Mucosa of stomach (tissue), 1 donor: ENCODE data around the gene KLC1.
"Not testable (repeated sequence)": the region's sequence is repeated elsewhere in the genome, so short reads cannot be mapped to it uniquely, and the experiment has no call there.

Experiments used
- H3K27me3 ChIP-seq: one replicate; pipeline ENCODE4 v1.7.0; 2013; ENCODE audit warnings: mild to moderate bottlenecking, low read length; ENCODE audit not compliant: control insufficient read depth, insufficient read depth
- H3K36me3 ChIP-seq: one replicate; pipeline ENCODE4 v1.7.0; 2013; ENCODE audit warnings: low read length; ENCODE audit not compliant: control insufficient read depth, insufficient read depth
- H3K4me1 ChIP-seq: one replicate; pipeline ENCODE4 v1.7.0; 2013; ENCODE audit warnings: mild to moderate bottlenecking, low read length; ENCODE audit not compliant: control insufficient read depth, insufficient read depth
- H3K4me3 ChIP-seq: one replicate; pipeline ENCODE4 v1.7.0; 2013; ENCODE audit warnings: low read length
- H3K9ac ChIP-seq: one replicate; pipeline ENCODE4 v1.7.0; 2013; ENCODE audit warnings: mild to moderate bottlenecking, low read length, moderate library complexity
- H3K9me3 ChIP-seq: one replicate; pipeline ENCODE4 v1.7.0; 2013; ENCODE audit warnings: mild to moderate bottlenecking, low read length, moderate library complexity; ENCODE audit not compliant: control insufficient read depth
- donor health status: Pancreatic carcinoma.

Gene KLC1

DNA sequence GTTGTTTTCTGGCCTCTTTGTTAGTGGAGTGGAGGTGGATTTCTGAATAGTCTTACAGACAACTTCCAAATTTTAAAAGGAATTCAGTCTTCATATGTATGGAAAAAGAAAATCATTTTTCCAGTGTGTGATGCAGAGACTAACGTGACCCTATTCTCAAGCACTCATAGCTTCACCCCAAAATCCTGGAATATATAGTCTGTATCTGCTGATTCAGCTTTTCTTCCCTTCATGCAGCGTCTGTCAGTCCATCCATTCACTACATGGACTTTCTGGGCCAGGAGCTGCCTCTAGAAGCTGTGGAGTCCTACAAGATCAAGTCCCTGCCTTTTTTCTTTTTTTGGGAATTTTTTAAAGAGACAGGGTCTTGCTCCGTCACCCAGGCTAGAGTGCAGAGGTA lies 23.8 kb downstream of the KLC1 start:
- H3K36me3 ChIP-seq = peaks cover 9% of the 10 kb centered on the region
- no peaks in the 10 kb centered on the region for H3K9me3 ChIP-seq
- H3K27me3 ChIP-seq = no peaks in the 10 kb centered on the region
- H3K9ac ChIP-seq = no peak overlapping the region
- peaks cover 10% of the 10 kb centered on the region for H3K4me1 ChIP-seq
- H3K4me3 ChIP-seq = no peak overlapping the region

DNA sequence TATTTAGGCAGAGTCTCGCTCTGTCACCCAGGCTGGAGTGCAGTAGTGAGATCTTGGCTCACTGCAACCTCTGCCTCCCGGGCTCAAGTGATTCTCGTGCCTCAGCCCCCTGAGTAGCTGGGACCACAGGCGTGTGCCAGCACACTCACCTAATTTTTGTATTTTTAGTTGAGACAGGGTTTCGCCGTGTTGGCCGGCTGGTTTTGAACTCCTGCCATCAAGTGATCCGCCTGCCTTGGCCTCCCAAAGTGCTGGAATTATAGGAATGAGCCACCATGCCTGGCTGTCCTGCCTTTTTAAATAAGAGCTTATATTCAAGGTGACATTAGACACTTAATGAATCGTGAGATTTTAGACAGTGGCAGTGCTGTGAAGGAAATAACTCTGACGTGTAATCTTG lies 24.3 kb downstream of the KLC1 start:
- not testable (repeated sequence) for H3K36me3 ChIP-seq, H3K27me3 ChIP-seq, H3K9me3 ChIP-seq, H3K9ac ChIP-seq, H3K4me3 ChIP-seq
- H3K4me1 ChIP-seq = peaks cover 10% of the 10 kb centered on the region

DNA sequence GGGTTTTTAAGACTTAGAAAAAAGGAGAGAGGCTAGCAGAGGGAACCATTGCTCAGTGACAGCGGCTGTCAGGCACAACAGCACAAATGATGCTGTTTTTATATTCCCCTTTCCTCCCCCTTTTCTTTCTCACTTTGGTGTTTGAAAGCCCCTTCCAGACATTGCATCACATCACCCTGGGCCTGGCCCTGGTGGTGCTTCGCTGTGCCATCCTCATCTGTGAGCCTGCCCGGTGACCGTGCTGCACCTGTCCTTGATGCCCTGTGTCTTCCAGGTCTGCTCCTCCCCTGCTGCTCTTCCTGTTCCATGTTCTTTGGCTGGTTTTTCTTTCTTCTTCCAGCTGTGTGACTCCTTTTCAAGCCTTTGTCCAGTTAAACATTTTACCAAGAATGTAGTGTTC lies 24.8 kb downstream of the KLC1 start:
- Histone ChIP-seq H3K4me3 (no peak overlapping the region), H3K27me3 (no peaks in the 10 kb centered on the region), H3K36me3 (peaks cover 9% of the 10 kb centered on the region), H3K9ac (no peak overlapping the region), H3K9me3 (no peaks in the 10 kb centered on the region), H3K4me1 (peaks cover 10% of the 10 kb centered on the region)

DNA sequence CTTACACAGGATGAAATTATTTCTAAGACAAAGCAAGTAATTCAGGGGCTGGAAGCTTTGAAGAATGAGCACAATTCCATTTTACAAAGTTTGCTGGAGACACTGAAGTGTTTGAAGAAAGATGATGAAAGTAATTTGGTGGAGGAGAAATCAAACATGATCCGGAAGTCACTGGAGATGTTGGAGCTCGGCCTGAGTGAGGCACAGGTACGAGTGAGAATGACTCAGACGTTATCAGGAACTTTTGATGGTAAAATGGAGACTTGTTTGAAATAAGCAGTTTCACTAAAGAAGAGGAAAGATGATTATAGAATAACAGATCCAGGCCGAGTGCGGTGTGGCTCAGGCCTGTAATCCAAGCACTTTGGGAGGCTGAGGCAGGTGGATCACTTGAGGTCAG lies 25.6 kb downstream of the KLC1 start:
- Histone ChIP-seq H3K4me3 (no peak overlapping the region), H3K4me1 (peaks cover 10% of the 10 kb centered on the region), H3K36me3 (peaks cover 12% of the 10 kb centered on the region), H3K27me3 (no peaks in the 10 kb centered on the region), H3K9me3 (no peaks in the 10 kb centered on the region), H3K9ac (no peak overlapping the region)

DNA sequence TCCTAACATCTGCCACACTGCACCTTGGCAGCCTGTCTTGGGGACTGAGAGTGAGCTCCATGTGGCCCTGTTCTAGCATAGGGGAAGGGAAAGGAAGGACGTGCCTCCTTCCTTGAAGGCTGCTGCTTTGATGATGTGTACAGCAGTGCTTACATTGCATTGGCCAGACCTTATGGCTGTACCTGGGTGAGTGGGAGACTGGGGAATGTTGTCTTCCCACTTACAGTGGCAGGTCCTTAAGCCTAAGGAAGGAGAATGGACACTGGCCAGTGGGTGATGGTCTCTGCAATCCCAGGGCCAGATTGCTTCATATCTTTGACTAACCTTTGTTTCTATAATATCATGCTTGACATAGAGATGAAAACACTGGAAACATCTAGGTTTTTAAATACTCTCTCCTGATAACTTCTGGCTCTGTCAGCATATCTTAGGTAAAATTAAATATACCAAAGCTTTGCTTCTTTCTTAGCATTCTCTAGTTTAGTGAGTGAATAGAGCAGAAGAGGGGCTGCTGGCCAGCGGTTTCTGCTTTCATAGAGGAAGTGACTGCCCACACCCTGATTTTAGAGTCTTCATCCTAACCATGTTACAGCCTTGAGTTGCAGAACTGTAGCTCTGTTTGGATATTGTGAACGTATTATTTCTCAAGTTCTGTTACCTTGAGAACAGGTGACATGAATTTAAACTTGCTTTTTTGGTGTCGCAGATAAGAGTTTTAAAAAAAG lies 27.2 kb downstream of the KLC1 start:
- Histone ChIP-seq H3K4me3 (no peak overlapping the region), H3K36me3 (peaks cover 16% of the 10 kb centered on the region), H3K9ac (no peak overlapping the region), H3K27me3 (no peaks in the 10 kb centered on the region), H3K9me3 (no peaks in the 10 kb centered on the region), H3K4me1 (peaks cover 10% of the 10 kb centered on the region)

- peaks cover 16% of the 10 kb centered on the region for H3K36me3 ChIP-seq
These were observed 27.7 kb downstream of the KLC1 start for GRCh38 chr14:103656756-103657133.

DNA sequence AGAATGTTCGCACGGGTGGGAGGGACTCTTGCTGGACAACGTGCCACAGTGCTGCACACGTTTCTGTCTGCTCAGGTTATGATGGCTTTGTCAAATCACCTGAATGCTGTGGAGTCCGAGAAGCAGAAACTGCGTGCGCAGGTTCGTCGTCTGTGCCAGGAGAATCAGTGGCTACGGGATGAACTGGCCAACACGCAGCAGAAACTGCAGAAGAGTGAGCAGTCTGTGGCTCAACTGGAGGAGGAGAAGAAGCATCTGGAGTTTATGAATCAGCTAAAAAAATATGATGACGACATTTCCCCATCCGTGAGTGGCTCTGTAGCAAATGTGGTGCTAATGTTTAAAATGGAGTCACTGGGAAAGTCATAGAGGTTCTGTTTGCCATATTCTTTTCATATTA lies 28.5 kb downstream of the KLC1 start:
- peaks cover 19% of the 10 kb centered on the region for H3K36me3 ChIP-seq

More at GRCh38 chr14:103656756-103657133, 27.7 kb downstream of the KLC1 start:
- no peaks in the 10 kb centered on the region for H3K27me3 ChIP-seq
- no peak overlapping the region for H3K4me3 ChIP-seq
- H3K9me3 ChIP-seq = no peaks in the 10 kb centered on the region
- no peak overlapping the region for H3K9ac ChIP-seq
- H3K4me1 ChIP-seq = peaks cover 10% of the 10 kb centered on the region

GRCh38 chr14:103659631-103660030 lies 30.6 kb downstream of the KLC1 start:
- H3K9me3 ChIP-seq = no peaks in the 10 kb centered on the region
- no peak overlapping the region for H3K9ac ChIP-seq
- no peaks in the 10 kb centered on the region for H3K27me3 ChIP-seq
- H3K4me1 ChIP-seq = peaks cover 4% of the 10 kb centered on the region
- H3K36me3 ChIP-seq = peaks cover 19% of the 10 kb centered on the region
- no peak overlapping the region for H3K4me3 ChIP-seq

More for the DNA sequence above, 28.5 kb downstream of the KLC1 start:
- no peak overlapping the region for H3K9ac ChIP-seq
- H3K27me3 ChIP-seq = no peaks in the 10 kb centered on the region
- peaks cover 10% of the 10 kb centered on the region for H3K4me1 ChIP-seq
- H3K4me3 ChIP-seq = no peak overlapping the region
- no peaks in the 10 kb centered on the region for H3K9me3 ChIP-seq

DNA sequence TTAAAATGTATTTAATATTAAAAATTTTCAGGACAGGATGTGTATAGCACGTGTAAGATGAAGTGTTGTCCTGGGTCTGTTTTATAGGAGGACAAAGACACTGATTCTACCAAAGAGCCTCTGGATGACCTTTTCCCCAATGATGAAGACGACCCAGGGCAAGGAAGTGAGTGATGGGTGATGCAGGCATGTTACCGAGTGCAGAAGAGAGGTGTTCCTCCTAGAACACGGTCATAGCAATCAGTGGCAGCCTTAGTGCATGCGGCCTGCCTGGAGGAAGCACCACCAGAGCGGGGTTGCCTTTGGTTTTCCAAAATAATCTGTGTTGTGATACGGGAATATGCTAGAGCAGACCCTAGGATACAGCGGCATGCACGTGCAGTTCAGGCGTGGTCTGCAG lies 33.0 kb downstream of the KLC1 start:
- H3K4me1 ChIP-seq = no peaks in the 10 kb centered on the region
- H3K27me3 ChIP-seq = no peaks in the 10 kb centered on the region
- no peak overlapping the region for H3K4me3 ChIP-seq
- peaks cover 12% of the 10 kb centered on the region for H3K36me3 ChIP-seq
- no peak overlapping the region for H3K9ac ChIP-seq
- no peaks in the 10 kb centered on the region for H3K9me3 ChIP-seq

- H3K4me1 ChIP-seq = no peaks in the 10 kb centered on the region
- peaks cover 11% of the 10 kb centered on the region for H3K36me3 ChIP-seq
- H3K9me3 ChIP-seq = no peaks in the 10 kb centered on the region
- H3K27me3 ChIP-seq = no peaks in the 10 kb centered on the region
- no peak overlapping the region for H3K9ac ChIP-seq
- no peak overlapping the region for H3K4me3 ChIP-seq
These were observed 33.6 kb downstream of the KLC1 start for GRCh38 chr14:103662591-103662990.

DNA sequence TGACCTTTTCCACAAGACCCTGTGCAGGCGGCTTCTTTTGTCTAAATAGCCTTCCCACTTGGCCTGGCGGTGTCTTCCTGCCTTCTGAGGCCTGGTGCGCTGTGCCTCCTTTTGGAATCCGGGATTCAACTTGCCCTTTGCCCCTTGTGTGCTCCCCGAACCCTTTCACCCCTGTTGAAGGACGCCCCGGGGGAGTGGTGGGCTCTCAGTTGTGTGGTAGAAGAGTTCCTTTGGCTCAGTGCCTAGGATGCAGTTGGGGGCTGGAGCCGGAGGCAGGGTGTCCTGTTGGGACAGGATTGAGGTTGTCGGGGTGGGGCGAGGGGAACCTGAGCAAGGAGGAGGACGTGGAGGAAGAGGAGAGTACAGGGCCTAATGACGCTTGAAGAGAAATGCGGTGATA lies 34.5 kb downstream of the KLC1 start:
- Histone ChIP-seq H3K9me3 (no peaks in the 10 kb centered on the region), H3K27me3 (no peaks in the 10 kb centered on the region), H3K4me3 (no peak overlapping the region), H3K36me3 (peaks cover 11% of the 10 kb centered on the region), H3K9ac (no peak overlapping the region), H3K4me1 (no peaks in the 10 kb centered on the region)

DNA sequence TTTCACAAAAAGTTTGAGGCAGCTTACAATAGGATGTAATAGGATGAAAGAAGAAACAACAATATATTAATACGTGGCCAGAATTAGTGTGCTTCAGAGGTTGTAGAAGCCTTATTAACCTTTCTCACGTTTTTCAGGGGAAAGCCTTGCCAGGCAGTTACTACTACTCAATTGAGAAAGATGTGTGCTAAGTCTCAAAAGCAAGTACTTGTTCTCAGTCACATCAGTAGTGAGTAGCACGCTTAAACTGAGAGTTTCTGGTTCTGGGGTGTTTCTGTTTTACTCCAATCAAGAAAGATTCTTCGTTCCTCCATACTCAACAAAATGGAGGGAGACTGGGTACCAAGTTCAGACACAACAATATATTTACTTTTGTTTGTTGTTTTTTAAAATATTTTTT lies 38.7 kb downstream of the KLC1 start:
- no peaks in the 10 kb centered on the region for H3K27me3 ChIP-seq
- no peaks in the 10 kb centered on the region for H3K9me3 ChIP-seq
- no peak overlapping the region for H3K9ac ChIP-seq
- no peaks in the 10 kb centered on the region for H3K36me3 ChIP-seq
- H3K4me3 ChIP-seq = no peak overlapping the region
- no peaks in the 10 kb centered on the region for H3K4me1 ChIP-seq

DNA sequence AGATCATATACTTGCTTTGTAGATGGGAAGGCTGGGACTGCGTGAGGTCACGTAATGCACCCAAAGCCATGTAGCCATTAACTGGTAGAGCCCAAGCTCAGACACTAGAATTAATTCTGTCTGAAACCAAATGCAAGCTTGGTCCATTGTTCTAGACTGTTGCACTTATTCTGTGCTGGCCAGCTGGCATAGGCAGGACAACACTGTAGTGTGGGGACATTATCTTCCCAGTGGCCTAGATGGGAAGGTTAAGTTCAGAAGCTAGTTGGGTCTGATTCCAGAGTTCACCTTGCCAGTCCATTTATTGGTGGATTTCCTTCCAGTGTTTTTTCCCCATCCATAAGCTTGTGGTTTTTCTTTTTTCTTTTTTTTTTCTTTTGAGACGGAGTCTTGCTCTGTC lies 39.1 kb downstream of the KLC1 start:
- Histone ChIP-seq H3K36me3 (no peaks in the 10 kb centered on the region), H3K4me1 (no peaks in the 10 kb centered on the region), H3K9ac (no peak overlapping the region), H3K9me3 (no peaks in the 10 kb centered on the region), H3K4me3 (no peak overlapping the region), H3K27me3 (no peaks in the 10 kb centered on the region)
